ENCODE measurements around the gene HEXD. TPM values are rescaled to one million over a fixed set of nuclear protein-coding genes. Genes with fewer than 3 reads are reported as not detected.
A peak's percentile ranks its signal among the peaks of the same experiment; 100 is the strongest.

The HEXD gene
- total RNA-seq, 1 donor from 2014 or later: 9.7 TPM

DNA sequence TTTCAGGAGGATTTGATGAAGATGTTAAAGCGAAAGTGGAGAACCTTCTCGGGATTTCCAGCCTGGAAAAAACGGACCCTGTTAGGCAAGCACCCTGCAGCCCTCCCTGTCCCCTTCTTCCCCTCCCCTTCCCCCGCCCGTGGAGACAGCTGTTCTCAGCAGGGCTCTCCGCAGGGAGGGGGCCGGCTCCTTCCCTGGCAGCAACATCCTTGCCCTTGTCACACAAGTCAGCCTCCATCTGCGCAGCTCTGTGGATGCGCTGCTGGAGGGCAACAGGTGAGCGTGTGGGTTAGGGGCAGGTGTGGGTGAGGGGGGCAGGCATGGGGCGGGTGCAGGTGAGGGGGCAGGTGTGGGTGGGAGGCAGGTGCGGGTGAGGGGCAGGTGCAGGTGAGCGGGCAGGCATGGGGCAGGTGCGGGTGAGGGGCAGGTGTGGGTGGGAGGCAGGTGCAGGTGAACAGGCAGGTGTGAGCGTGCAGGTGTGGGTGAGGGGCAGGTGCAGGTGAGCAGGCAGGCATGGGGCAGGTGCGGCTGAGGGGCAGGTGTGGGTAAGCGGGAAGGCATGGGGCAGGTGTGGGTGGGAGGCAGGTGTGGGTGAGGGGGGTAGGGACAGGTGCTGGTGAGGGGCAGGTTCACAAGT is 23.0 kb downstream of the HEXD start:
- DNase-seq (ENCODE audit: low read depth) (no peak), FAIRE-seq (no peak)
- TF ChIP-seq, protein P1, sequence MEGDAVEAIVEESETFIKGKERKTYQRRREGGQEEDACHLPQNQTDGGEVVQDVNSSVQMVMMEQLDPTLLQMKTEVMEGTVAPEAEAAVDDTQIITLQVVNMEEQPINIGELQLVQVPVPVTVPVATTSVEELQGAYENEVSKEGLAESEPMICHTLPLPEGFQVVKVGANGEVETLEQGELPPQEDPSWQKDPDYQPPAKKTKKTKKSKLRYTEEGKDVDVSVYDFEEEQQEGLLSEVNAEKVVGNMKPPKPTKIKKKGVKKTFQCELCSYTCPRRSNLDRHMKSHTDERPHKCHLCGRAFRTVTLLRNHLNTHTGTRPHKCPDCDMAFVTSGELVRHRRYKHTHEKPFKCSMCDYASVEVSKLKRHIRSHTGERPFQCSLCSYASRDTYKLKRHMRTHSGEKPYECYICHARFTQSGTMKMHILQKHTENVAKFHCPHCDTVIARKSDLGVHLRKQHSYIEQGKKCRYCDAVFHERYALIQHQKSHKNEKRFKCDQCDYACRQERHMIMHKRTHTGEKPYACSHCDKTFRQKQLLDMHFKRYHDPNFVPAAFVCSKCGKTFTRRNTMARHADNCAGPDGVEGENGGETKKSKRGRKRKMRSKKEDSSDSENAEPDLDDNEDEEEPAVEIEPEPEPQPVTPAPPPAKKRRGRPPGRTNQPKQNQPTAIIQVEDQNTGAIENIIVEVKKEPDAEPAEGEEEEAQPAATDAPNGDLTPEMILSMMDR (IDR thresholded peaks at IDR 0.05; ENCODE audit: insufficient read depth, low read length, severe bottlenecking): no peak
- H3K27me3 ChIP-seq (ENCODE audit: control insufficient read depth, insufficient read depth, low read length): no peaks in the 10 kb centered on the region
- H3K36me3 ChIP-seq (ENCODE audit: control insufficient read depth, insufficient read depth, low read length): peaks cover 10% of the 10 kb centered on the region
- H3K4me3 ChIP-seq (ENCODE audit: low read depth, low read length): no peak overlapping the region

DNA sequence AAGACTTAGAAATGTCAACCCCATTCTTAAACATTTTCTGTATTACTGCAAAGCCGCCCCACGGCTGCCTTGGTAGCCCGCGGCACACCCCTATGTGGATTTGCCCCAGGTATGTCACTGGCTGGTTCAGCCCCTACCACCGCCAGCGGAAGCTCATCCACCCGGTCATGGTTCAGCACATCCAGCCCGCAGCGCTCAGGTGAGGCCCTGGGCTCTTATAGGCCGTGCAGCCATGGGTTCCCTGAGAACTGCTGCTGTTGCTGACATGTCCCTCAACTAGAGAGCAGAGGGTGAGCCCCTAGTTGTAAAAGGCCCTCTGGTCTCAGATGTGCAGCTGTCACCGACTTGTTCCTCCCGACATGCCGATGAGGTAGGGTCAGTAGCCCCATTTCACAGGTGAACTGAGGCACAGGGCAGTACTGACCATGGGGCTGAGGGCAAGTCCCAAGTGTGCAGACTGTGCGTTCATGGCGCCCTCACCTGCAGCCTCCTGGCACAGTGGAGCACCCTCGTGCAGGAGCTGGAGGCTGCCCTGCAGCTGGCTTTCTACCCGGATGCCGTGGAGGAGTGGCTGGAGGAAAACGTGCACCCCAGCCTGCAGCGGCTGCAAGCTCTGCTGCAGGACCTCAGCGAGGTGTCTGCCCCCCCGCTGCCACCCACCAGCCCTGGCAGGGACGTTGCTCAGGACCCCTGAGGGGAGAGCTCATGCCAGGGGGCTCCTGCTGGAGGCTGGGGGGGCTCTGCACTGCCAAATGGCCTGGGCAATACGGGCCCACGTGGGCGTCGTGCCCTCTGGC is 23.7 kb downstream of the HEXD start:
- no peak for DNase-seq (ENCODE audit: low read depth)
- Histone ChIP-seq H3K27me3 (ENCODE audit: control insufficient read depth, insufficient read depth, low read length) (no peaks in the 10 kb centered on the region), H3K36me3 (ENCODE audit: control insufficient read depth, insufficient read depth, low read length) (peaks cover 8% of the 10 kb centered on the region), H3K4me3 (ENCODE audit: low read depth, low read length) (no peak overlapping the region)
- TF ChIP-seq, protein P1 (IDR thresholded peaks at IDR 0.05; ENCODE audit: insufficient read depth, low read length, severe bottlenecking): no peak
- peak; percentile 47 for FAIRE-seq

DNA sequence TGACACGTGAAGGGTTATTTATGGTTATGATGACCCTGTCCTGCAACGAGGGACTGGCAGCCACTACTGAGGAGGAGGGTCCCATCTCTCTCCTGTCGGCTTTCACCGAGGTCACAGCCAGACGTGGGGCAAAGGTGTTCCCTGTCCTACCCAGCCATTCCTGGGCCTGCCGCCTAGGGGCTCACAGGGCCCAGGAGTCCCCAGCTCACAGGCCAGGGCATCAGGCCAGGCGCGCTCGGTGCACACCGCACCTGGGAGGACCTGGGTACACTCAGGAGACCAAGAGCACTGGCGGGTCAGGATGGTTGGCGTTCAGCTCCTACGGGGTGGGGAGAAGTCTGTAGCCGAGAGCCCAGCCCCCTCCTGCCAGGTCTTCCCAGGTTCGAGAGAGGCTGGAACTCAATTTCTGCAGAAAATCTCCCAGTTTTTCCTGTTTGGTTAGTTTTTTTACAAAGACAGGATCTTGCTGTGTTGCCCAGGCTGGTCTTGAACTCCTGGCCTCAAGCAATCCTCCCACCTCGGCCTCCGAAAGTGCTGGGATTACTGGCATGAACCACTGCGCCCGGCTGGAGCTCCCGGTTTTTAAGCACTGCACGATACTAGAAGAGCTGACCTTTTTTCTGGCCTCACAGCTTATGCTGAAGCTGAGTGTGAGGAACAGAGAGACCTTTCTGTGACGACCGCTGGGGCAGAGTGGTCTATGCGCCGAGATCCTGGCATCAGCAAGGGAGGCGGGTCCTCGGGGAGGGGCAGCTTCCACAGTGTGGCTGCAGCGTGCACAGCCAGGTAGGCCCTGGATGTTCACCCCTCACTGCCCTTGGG is 24.7 kb downstream of the HEXD start:
- FAIRE-seq (no peak), DNase-seq (ENCODE audit: low read depth) (no peak)
- H3K4me3 ChIP-seq (ENCODE audit: low read depth, low read length): no peak overlapping the region
- no peaks in the 10 kb centered on the region for H3K27me3 ChIP-seq (ENCODE audit: control insufficient read depth, insufficient read depth, low read length)
- TF ChIP-seq, protein P1 (IDR thresholded peaks at IDR 0.05; ENCODE audit: insufficient read depth, low read length, severe bottlenecking): no peak
- H3K36me3 ChIP-seq (ENCODE audit: control insufficient read depth, insufficient read depth, low read length): peaks cover 9% of the 10 kb centered on the region

DNA sequence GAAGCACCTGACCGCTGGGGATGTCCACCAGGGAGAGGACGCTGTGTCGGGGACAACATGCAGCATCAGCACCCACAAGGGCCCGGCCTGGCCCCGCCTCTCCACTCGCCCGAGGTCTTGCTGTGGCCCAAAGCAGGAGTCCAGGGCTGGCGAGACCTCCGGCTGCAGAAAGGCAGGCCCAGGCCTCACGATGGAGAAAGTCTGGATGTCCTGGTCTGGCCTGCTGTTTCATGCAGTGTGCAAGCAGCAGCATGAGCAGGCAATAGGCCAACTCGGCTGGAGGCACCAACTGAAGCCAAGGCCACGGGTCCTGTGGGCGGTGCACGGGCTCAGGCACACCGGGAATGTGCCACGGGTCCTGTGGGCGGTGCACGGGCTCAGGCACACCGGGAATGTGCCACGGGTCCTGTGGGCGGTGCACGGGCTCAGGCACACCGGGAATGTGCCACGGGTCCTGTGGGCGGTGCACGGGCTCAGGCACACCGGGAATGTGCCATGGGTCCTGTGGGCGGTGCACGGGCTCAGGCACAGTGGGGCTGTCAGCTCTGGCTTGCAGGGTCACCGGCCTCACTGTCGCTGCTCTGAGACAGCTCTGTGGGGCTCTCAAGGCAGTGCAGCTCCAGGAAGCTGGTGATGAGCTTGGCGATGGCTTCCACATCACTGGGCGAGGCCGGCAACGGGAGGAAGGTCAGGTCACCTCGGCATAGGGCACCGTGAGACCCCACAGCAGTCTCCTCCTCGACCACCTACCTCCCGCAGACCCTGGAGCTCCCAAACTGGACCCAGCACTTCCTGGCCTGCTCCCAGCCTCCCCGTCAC is 25.5 kb downstream of the HEXD start:
- no peak for DNase-seq (ENCODE audit: low read depth)
- Histone ChIP-seq H3K27me3 (ENCODE audit: control insufficient read depth, insufficient read depth, low read length) (no peaks in the 10 kb centered on the region), H3K4me3 (ENCODE audit: low read depth, low read length) (no peak overlapping the region), H3K36me3 (ENCODE audit: control insufficient read depth, insufficient read depth, low read length) (peaks cover 9% of the 10 kb centered on the region)
- FAIRE-seq: peak; percentile 40
- TF ChIP-seq, protein P1 (IDR thresholded peaks at IDR 0.05; ENCODE audit: insufficient read depth, low read length, severe bottlenecking): no peak

DNA sequence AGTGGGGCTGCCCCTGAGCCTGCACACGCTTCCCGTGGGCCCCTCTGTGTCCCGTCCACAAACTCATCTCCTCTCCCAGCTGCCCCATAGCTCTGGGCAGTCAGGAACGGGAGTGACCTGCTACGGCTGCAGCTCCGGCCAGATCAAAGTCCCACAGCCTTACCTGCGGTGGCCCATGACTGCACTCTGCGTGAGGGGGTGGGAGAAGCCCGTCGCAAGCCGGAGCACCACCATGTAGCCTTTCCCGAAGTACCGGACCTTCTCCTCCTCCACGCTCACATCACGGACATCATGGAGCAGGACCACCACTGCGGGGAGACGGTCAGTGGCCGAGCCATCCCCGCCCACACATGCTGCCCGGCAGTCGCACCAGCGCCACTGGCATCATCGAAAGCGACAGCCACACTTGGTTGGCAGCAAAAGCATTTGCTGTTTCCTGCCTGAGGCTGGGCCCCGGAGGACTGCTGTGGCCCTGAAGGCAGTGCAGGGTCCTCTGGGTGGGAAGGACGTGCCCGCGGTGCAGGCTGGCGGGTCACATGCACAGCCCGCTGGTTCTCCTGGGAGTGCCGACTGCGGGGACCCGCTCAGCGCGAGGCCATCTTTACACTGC is 26.2 kb downstream of the HEXD start:
- TF ChIP-seq, protein P1 (IDR thresholded peaks at IDR 0.05; ENCODE audit: insufficient read depth, low read length, severe bottlenecking): no peak
- no peak for DNase-seq (ENCODE audit: low read depth)
- no peaks in the 10 kb centered on the region for H3K27me3 ChIP-seq (ENCODE audit: control insufficient read depth, insufficient read depth, low read length)
- H3K36me3 ChIP-seq (ENCODE audit: control insufficient read depth, insufficient read depth, low read length): peaks cover 9% of the 10 kb centered on the region
- FAIRE-seq: no peak
- H3K4me3 ChIP-seq (ENCODE audit: low read depth, low read length): no peak overlapping the region
